Mammary epithelial cell (primary cell): ENCODE data around the gene PLEKHM3.

Source experiments
- CTCF ChIP-seq, 2 donors: IDR thresholded peaks in 1 of 2; conservative IDR thresholded peaks in 1 of 2; 2 replicates each; pipeline ENCODE4 v1.5.1; 2011 to 2012; ENCODE audit warnings: inconsistent platforms in 2 of 2, low read length in 2 of 2, mild to moderate bottlenecking in 2 of 2, control low read depth in 1 of 2, low read depth in 1 of 2; ENCODE audit not compliant: insufficient read depth in 1 of 2; ENCODE audit errors: extremely low read depth in 1 of 2
- EZH2 ChIP-seq: IDR thresholded peaks from 2 replicates; pipeline ENCODE4 v1.6.1; 2012; ENCODE audit warnings: low read length, inconsistent platforms, borderline replicate concordance

GRCh38 chr2:207934720-207935119, 90.6 kb downstream of the PLEKHM3 start:
- TF ChIP-seq CTCF (conservative IDR thresholded peaks at IDR 0.05 in 1 of 2, IDR thresholded peaks at IDR 0.05 in 1 of 2; ENCODE audit: extremely low read depth in 1 of 2, insufficient read depth in 1 of 2, low read depth in 1 of 2, low read length in 2 of 2) (no peak), EZH2 (no peak)
